Esophagus (tissue), 2 donors: Measurements from ENCODE around the gene FAM184A. TPM values are rescaled to one million over a fixed set of nuclear protein-coding genes. Genes with fewer than 3 reads are reported as not detected.
A peak's percentile ranks its signal among the peaks of the same experiment; 100 is the strongest.
"Not testable (repeated sequence)": the region's sequence is repeated elsewhere in the genome, so short reads cannot be mapped to it uniquely, and the experiment has no call there.

Source experiments
- H3K27ac ChIP-seq, 2 donors: one replicate each; pipeline ENCODE4 v1.5.1; 2013; ENCODE audit warnings: low read depth in 2 of 2, mild to moderate bottlenecking in 2 of 2, inconsistent platforms in 1 of 2, low read length in 1 of 2, moderate library complexity in 1 of 2
- H3K27me3 ChIP-seq, 2 donors: one replicate each; pipeline ENCODE4 v1.6.1; 2013; ENCODE audit warnings: low read length in 2 of 2, control low read depth in 1 of 2, mild to moderate bottlenecking in 1 of 2; ENCODE audit not compliant: insufficient read depth in 2 of 2, control insufficient read depth in 1 of 2
- H3K36me3 ChIP-seq, 2 donors: one replicate each; pipeline ENCODE4 v1.6.1; 2013; ENCODE audit warnings: low read length in 1 of 2; ENCODE audit not compliant: control insufficient read depth in 2 of 2, insufficient read depth in 2 of 2
- H3K4me1 ChIP-seq, 2 donors: one replicate each; pipeline ENCODE4 v1.6.1; 2013; ENCODE audit warnings: low read length in 1 of 2; ENCODE audit not compliant: control insufficient read depth in 2 of 2, insufficient read depth in 2 of 2
- H3K4me3 ChIP-seq, 2 donors: one replicate each; pipeline ENCODE4 v1.5.1; 2013; ENCODE audit warnings: low read length in 2 of 2, mild to moderate bottlenecking in 2 of 2, low read depth in 1 of 2, moderate library complexity in 1 of 2
- H3K9me3 ChIP-seq, 2 donors: one replicate each; pipeline ENCODE4 v1.6.1; 2013; ENCODE audit warnings: mild to moderate bottlenecking in 2 of 2, low read depth in 1 of 2, low read length in 1 of 2, moderate library complexity in 1 of 2; ENCODE audit not compliant: control insufficient read depth in 2 of 2, insufficient read depth in 1 of 2
- WGBS, 2 donors: extraction: QIAGEN DNeasy Blood & Tissue Kit; methylation state at CpG; one replicate each; pipeline ENCODE4 v1.1.7; 2013; 5-methylcytosine and 5-hydroxymethylcytosine counted together
- polyA plus RNA-seq, 2 donors: library from polyadenylated mRNA; stranded (reverse); fragments of 200-250 nt; gene quantifications; one replicate each; pipeline ENCODE4 v1.2.3, GENCODE V29; 2013
- donor health status: healthy with polysubstance abuse.
- donor health status: Bipolar disorder and iron deficiency.

The FAM184A gene
- polyA plus RNA-seq, 2 donors: 0.73 to 1.1 TPM

DNA sequence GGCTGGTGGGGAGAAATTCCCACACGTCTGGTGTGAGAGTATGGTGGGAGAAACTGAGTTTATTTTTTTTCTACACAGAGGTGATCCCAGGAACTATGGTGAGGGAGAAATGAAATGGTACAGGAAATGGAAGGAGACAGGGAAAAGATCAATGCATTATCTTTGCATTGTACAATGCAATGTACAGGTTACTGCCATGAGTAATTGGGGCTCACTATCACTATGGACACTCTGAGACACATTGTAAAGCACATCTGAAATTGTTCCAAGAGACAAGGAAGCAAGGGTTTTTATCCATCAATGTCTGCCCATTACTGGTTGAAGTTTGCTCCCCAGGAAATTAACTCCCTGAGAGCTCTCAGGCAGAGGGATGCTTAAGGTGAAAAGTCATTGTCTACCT lies 21.7 kb upstream of the FAM184A start:
- Histone ChIP-seq H3K27ac (no peak overlapping the region), H3K4me3 (no peak overlapping the region), H3K27me3 (no peaks in the 10 kb centered on the region), H3K9me3 (no peaks in the 10 kb centered on the region), H3K4me1 (no peaks in the 10 kb centered on the region), H3K36me3 (no peaks in the 10 kb centered on the region)
- 83 to 93% methylated on average over 1 of the region's 1 CpG for WGBS, 2 donors

DNA sequence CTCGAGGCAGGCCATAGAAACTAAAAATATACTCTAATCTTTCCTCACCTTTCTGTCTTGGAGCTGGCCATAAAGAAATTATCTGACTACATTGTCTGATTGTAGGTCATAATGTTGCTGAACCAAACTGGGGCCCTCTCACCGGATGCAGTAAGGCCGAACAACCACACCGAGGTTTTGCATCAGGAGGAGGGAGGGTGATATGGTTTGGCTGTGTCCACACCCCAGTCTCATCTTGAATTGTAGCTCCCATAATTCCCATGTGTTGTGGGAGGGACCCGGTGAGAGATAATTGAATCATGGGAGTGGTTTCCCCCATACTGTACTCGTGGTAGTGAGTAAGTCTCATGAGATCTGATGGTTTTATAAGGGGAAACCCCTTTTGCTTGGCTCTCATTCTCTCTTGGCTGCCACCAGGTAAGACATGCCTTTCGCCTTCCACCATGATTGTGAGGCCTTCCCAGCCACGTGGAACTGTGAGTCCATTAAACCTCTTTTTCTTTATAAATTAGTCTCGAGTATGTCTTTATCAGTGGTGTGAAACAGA lies 19.4 kb upstream of the FAM184A start:
- H3K9me3 ChIP-seq, H3K27ac ChIP-seq: not testable (repeated sequence)

GRCh38 chr6:119096721-119097565 lies 18.5 kb upstream of the FAM184A start:
- no peaks in the 10 kb centered on the region for H3K27me3 ChIP-seq
- H3K27ac ChIP-seq: no peak overlapping the region
- no peaks in the 10 kb centered on the region for H3K9me3 ChIP-seq
- H3K4me3 ChIP-seq: no peak overlapping the region
- H3K36me3 ChIP-seq: no peaks in the 10 kb centered on the region
- WGBS, 2 donors: 24 to 32% methylated on average over 6 of the region's 6 CpGs
- H3K4me1 ChIP-seq: no peaks in the 10 kb centered on the region

More for the DNA sequence above, 19.4 kb upstream of the FAM184A start:
- H3K27me3 ChIP-seq, H3K4me3 ChIP-seq, H3K36me3 ChIP-seq, H3K4me1 ChIP-seq: not testable (repeated sequence)
- 77 to 81% methylated on average over 9 of the region's 9 CpGs for WGBS, 2 donors

- Histone ChIP-seq H3K9me3 (no peaks in the 10 kb centered on the region), H3K4me3 (no peak overlapping the region)
- WGBS, 2 donors: 48 to 55% methylated on average over 2 of the region's 2 CpGs
Measured at GRCh38 chr6:119090256-119090655, 11.8 kb upstream of the FAM184A start.

GRCh38 chr6:119084784-119085183 lies 6.3 kb upstream of the FAM184A start:
- H3K36me3 ChIP-seq: no peaks in the 10 kb centered on the region
- H3K9me3 ChIP-seq: peaks cover 0 to 3% of the 10 kb centered on the region in 2 donors
- WGBS, 2 donors: 97 to 100% methylated on average over 1 of the region's 1 CpG
- H3K27me3 ChIP-seq: no peaks in the 10 kb centered on the region
- no peak overlapping the region for H3K27ac ChIP-seq
- H3K4me1 ChIP-seq: no peaks in the 10 kb centered on the region
- H3K4me3 ChIP-seq: no peak overlapping the region

More at GRCh38 chr6:119090256-119090655, 11.8 kb upstream of the FAM184A start:
- H3K4me1 ChIP-seq: no peaks in the 10 kb centered on the region
- no peaks in the 10 kb centered on the region for H3K27me3 ChIP-seq
- H3K36me3 ChIP-seq: no peaks in the 10 kb centered on the region
- H3K27ac ChIP-seq: no peak overlapping the region

DNA sequence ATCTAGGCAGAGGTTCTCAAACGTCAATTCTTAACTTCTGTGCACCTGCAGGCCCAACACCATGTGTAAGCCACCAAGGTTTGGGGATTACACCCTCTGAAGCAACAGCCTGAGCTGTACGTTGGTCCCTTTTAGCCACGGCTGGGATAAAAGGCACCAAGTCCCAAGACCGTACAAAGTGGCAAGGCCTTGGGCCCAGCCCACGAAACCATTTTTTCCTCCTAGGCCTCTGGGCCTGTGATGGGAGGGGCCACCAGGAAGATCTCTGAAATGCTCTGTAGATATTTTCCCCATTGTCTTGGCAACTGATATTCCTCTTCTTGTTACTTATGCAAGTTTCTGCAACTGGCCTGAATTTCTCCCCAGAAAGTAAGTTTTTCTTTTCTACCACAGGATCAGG lies 4.5 kb upstream of the FAM184A start:
- H3K27ac ChIP-seq: no peak overlapping the region
- H3K27me3 ChIP-seq: no peaks in the 10 kb centered on the region
- peaks cover 0 to under 1% of the 10 kb centered on the region in 2 donors for H3K4me1 ChIP-seq
- peaks cover 0 to 3% of the 10 kb centered on the region in 2 donors for H3K9me3 ChIP-seq
- H3K4me3 ChIP-seq: no peak overlapping the region
- no peaks in the 10 kb centered on the region for H3K36me3 ChIP-seq
- WGBS, 2 donors: 93 to 96% methylated on average over 5 of the region's 5 CpGs

GRCh38 chr6:119079283-119079809 lies 882 bp upstream of the FAM184A start:
- peak overlapping the region; percentile 61 to 69 for H3K27ac ChIP-seq
- H3K4me1 ChIP-seq: peaks cover 0 to 3% of the 10 kb centered on the region in 2 donors
- no peaks in the 10 kb centered on the region for H3K36me3 ChIP-seq
- no peaks in the 10 kb centered on the region for H3K27me3 ChIP-seq
- WGBS, 2 donors: 7 to 15% methylated on average over 9 of the region's 9 CpGs
- peaks cover 0 to 3% of the 10 kb centered on the region in 2 donors for H3K9me3 ChIP-seq
- peak overlapping the region; percentile 61 to 70 for H3K4me3 ChIP-seq

- H3K27me3 ChIP-seq: no peaks in the 10 kb centered on the region
- peak overlapping the region; percentile 59 to 69 for H3K27ac ChIP-seq
- WGBS, 2 donors: 1 to 2% methylated on average over 43 of the region's 43 CpGs
- no peaks in the 10 kb centered on the region for H3K36me3 ChIP-seq
- peak overlapping the region; percentile 61 to 70 for H3K4me3 ChIP-seq
- H3K4me1 ChIP-seq: peaks cover 0 to 3% of the 10 kb centered on the region in 2 donors
- no peaks in the 10 kb centered on the region for H3K9me3 ChIP-seq
Measured at GRCh38 chr6:119077643-119078375, 655 bp downstream of the FAM184A start.

GRCh38 chr6:119077391-119077642 lies 1.1 kb downstream of the FAM184A start:
- H3K27me3 ChIP-seq: no peaks in the 10 kb centered on the region
- no peaks in the 10 kb centered on the region for H3K36me3 ChIP-seq
- WGBS, 2 donors: 20 to 25% methylated on average over 3 of the region's 3 CpGs
- no peak overlapping the region for H3K27ac ChIP-seq
- H3K4me1 ChIP-seq: peaks cover 0 to 3% of the 10 kb centered on the region in 2 donors
- H3K4me3 ChIP-seq: peak overlapping the region in 1 of 2 donors; percentile 70
- no peaks in the 10 kb centered on the region for H3K9me3 ChIP-seq
